HEK293 (cell line): ENCODE results near the gene INTS14.

Experiments
- FEZF1 ChIP-seq: fragments of 450-650 bp; formaldehyde crosslinking; IDR thresholded peaks from 2 replicates; pipeline ENCODE4 v1.5.1; 2016; ENCODE audit warnings: missing biosample characterization, missing genetic modification characterization
- HOXA7 ChIP-seq: sonication (generic); formaldehyde crosslinking; IDR thresholded peaks from 2 replicates; pipeline ENCODE4 v1.8.1; 2022; ENCODE audit warnings: missing genetic modification reagents, borderline replicate concordance
- TRIM28 ChIP-seq: IDR thresholded peaks from 2 replicates; pipeline ENCODE4 v1.6.1; 2011; ENCODE audit warnings: low read length, control low read depth, borderline replicate concordance
- ZBTB21 ChIP-seq: fragments of 450-650 bp; formaldehyde crosslinking; IDR thresholded peaks from 2 replicates; pipeline ENCODE4 v1.5.1; 2017; ENCODE audit warnings: missing biosample characterization, missing genetic modification characterization
- ZNF175 ChIP-seq: fragments of 450-650 bp; formaldehyde crosslinking; IDR thresholded peaks from 2 replicates; pipeline ENCODE4 v1.5.1; 2016; ENCODE audit warnings: missing biosample characterization, missing genetic modification characterization
- ZNF2 ChIP-seq: fragments of 450-650 bp; formaldehyde crosslinking; IDR thresholded peaks from 2 replicates; pipeline ENCODE4 v1.5.1; 2016; ENCODE audit warnings: missing biosample characterization, missing genetic modification characterization
- ZNF341 ChIP-seq: fragments of 450-650 bp; formaldehyde crosslinking; IDR thresholded peaks from 2 replicates; pipeline ENCODE4; 2016; ENCODE audit warnings: low read depth, missing biosample characterization, missing genetic modification characterization
- ZNF600 ChIP-seq: fragments of 450-650 bp; formaldehyde crosslinking; IDR thresholded peaks from 2 replicates; pipeline ENCODE4 v1.5.1; 2016; ENCODE audit warnings: missing biosample characterization, missing genetic modification characterization
- ZNF621 ChIP-seq: fragments of 450-650 bp; formaldehyde crosslinking; IDR thresholded peaks from 2 replicates; pipeline ENCODE4 v1.5.1; 2017; ENCODE audit warnings: missing biosample characterization, missing genetic modification characterization
- ZNF624 ChIP-seq: fragments of 450-650 bp; formaldehyde crosslinking; IDR thresholded peaks from 2 replicates; pipeline ENCODE4 v1.5.1; 2017; ENCODE audit warnings: missing biosample characterization, missing genetic modification characterization
- ZNF768 ChIP-seq: fragments of 450-650 bp; formaldehyde crosslinking; IDR thresholded peaks from 2 replicates; pipeline ENCODE4 v1.5.1; 2018; ENCODE audit warnings: missing biosample characterization, mild to moderate bottlenecking, missing genetic modification characterization
- TF ChIP-seq, protein P1 (sequence below): fragments of 450-650 bp; formaldehyde crosslinking; IDR thresholded peaks from 2 replicates; pipeline ENCODE4 v1.5.1; 2016; ENCODE audit warnings: missing biosample characterization, missing genetic modification characterization
- TF ChIP-seq, protein P2 (sequence below): fragments of 450-650 bp; formaldehyde crosslinking; IDR thresholded peaks from 2 replicates; pipeline ENCODE4 v1.5.1; 2016; ENCODE audit warnings: missing biosample characterization, missing genetic modification characterization

DNA sequence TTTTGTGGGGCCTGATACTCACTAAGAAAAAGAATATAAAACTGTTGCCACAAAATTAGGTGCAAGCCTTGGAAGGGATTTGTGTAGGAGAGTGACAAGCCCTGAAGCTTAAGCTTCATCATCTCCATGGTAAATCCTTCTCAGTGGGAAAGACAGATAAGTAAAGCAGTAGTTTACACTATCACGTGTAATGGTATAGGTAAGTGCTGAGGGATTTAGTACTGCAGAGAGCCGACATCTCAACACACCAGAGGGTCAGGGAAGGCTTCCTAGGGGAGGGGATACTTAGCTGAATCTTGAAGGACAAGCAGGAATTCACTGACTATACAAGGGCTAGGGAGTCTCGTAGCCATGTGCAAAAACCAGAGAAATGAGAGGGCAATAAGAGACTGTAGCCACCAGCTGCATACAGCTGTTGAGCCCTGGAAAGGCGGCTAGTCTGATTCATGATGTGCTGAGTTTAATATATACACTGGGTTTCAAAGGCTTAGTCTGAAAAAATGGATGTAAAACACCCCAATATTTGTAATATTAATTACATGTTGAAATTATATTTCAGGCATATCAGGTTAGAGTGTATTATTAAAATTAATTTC, 21.9 kb upstream of the INTS14 start:
- TF ChIP-seq ZBTB21 (tag by site-specific recombination) (no peak), ZNF768 (tag by site-specific recombination) (no peak), HOXA7 (CRISPR knock-in tag) (no peak), ZNF2 (tag by site-specific recombination) (no peak), ZNF175 (tag by site-specific recombination) (no peak), TRIM28 (no peak), FEZF1 (tag by site-specific recombination) (no peak), ZNF341 (no peak), ZNF624 (no peak), ZNF600 (tag by site-specific recombination) (no peak), ZNF621 (no peak)
- TF ChIP-seq, protein P1, sequence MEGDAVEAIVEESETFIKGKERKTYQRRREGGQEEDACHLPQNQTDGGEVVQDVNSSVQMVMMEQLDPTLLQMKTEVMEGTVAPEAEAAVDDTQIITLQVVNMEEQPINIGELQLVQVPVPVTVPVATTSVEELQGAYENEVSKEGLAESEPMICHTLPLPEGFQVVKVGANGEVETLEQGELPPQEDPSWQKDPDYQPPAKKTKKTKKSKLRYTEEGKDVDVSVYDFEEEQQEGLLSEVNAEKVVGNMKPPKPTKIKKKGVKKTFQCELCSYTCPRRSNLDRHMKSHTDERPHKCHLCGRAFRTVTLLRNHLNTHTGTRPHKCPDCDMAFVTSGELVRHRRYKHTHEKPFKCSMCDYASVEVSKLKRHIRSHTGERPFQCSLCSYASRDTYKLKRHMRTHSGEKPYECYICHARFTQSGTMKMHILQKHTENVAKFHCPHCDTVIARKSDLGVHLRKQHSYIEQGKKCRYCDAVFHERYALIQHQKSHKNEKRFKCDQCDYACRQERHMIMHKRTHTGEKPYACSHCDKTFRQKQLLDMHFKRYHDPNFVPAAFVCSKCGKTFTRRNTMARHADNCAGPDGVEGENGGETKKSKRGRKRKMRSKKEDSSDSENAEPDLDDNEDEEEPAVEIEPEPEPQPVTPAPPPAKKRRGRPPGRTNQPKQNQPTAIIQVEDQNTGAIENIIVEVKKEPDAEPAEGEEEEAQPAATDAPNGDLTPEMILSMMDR (tag by site-specific recombination): no peak
- TF ChIP-seq, protein P2, sequence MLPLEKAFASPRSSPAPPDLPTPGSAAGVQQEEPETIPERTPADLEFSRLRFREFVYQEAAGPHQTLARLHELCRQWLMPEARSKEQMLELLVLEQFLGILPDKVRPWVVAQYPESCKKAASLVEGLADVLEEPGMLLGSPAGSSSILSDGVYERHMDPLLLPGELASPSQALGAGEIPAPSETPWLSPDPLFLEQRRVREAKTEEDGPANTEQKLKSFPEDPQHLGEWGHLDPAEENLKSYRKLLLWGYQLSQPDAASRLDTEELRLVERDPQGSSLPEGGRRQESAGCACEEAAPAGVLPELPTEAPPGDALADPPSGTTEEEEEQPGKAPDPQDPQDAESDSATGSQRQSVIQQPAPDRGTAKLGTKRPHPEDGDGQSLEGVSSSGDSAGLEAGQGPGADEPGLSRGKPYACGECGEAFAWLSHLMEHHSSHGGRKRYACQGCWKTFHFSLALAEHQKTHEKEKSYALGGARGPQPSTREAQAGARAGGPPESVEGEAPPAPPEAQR (tag by site-specific recombination): no peak
